ENCODE measurements around the gene CPNE6.
A peak's percentile ranks its signal among the peaks of the same experiment; 100 is the strongest.

The CPNE6 gene

GRCh38 chr14:24092110-24092504, 20.7 kb downstream of the CPNE6 start:
- no peak for TF ChIP-seq CTCF (conservative IDR thresholded peaks at IDR 0.05; ENCODE audit: low read depth, low read length)
- DNase-seq (ENCODE audit: low read depth) = no peak
- no peak overlapping the region for H3K4me3 ChIP-seq (ENCODE audit: low read depth, low read length)

- no peak for DNase-seq (ENCODE audit: low read depth)
- no peak for TF ChIP-seq CTCF (conservative IDR thresholded peaks at IDR 0.05; ENCODE audit: low read depth, low read length)
- no peak overlapping the region for H3K4me3 ChIP-seq (ENCODE audit: low read depth, low read length)
Measured at GRCh38 chr14:24092505-24093206, 21.3 kb downstream of the CPNE6 start.

- TF ChIP-seq CTCF (conservative IDR thresholded peaks at IDR 0.05; ENCODE audit: low read depth, low read length) = no peak
- DNase-seq (ENCODE audit: low read depth) = no peak
- H3K4me3 ChIP-seq (ENCODE audit: low read depth, low read length) = peak overlapping the region; percentile 89
Measured at GRCh38 chr14:24093207-24093900, 22.0 kb downstream of the CPNE6 start.

- H3K4me3 ChIP-seq (ENCODE audit: low read depth, low read length) = peak within 1 kb of the TSS; percentile 89
- DNase-seq (ENCODE audit: low read depth) = peak; percentile 90
- peak; percentile 2 for TF ChIP-seq CTCF (conservative IDR thresholded peaks at IDR 0.05; ENCODE audit: low read depth, low read length)
Measured at GRCh38 chr14:24093901-24094840, 22.8 kb downstream of the CPNE6 start, which contains the start of gene PCK2. PCK2 (plus strand) TSS chr14:24094311; CDS start chr14:24094406, 95 bp downstream.

- peak overlapping the region; percentile 89 for H3K4me3 ChIP-seq (ENCODE audit: low read depth, low read length)
- no peak for TF ChIP-seq CTCF (conservative IDR thresholded peaks at IDR 0.05; ENCODE audit: low read depth, low read length)
- DNase-seq (ENCODE audit: low read depth) = peak; percentile 23
Measured at GRCh38 chr14:24094841-24095270, 23.5 kb downstream of the CPNE6 start.

GRCh38 chr14:24095271-24096068, 24.1 kb downstream of the CPNE6 start:
- peak; percentile 38 for DNase-seq (ENCODE audit: low read depth)
- peak overlapping the region; percentile 89 for H3K4me3 ChIP-seq (ENCODE audit: low read depth, low read length)
- no peak for TF ChIP-seq CTCF (conservative IDR thresholded peaks at IDR 0.05; ENCODE audit: low read depth, low read length)
